WI38 (cell line): ENCODE data around the gene PKD2L2.
"Not testable (repeated sequence)": the region's sequence is repeated elsewhere in the genome, so short reads cannot be mapped to it uniquely, and the experiment has no call there.

Experiments
- H3K4me3 ChIP-seq: 2 replicates; pipeline ENCODE4 v1.5.1; 2011; ENCODE audit warnings: low read depth, mild to moderate bottlenecking, control low read depth, low read length
- CTCF ChIP-seq: IDR thresholded peaks from 2 replicates; pipeline ENCODE4 v1.5.1; 2012; ENCODE audit warnings: low read depth, mild to moderate bottlenecking, control low read depth, low read length

The PKD2L2 gene

GRCh38 chr5:137856916-137857862 is 32.1 kb upstream of the PKD2L2 start:
- H3K4me3 ChIP-seq: no peak overlapping the region
- no peak for TF ChIP-seq CTCF

- H3K4me3 ChIP-seq: no peak overlapping the region
These were observed 30.9 kb upstream of the PKD2L2 start for GRCh38 chr5:137858223-137858916.

GRCh38 chr5:137858954-137859353 is 30.3 kb upstream of the PKD2L2 start:
- no peak overlapping the region for H3K4me3 ChIP-seq
- TF ChIP-seq CTCF: no peak

More at GRCh38 chr5:137858223-137858916, 30.9 kb upstream of the PKD2L2 start:
- no peak for TF ChIP-seq CTCF

GRCh38 chr5:137862251-137862650 is 27.0 kb upstream of the PKD2L2 start:
- no peak overlapping the region for H3K4me3 ChIP-seq
- no peak for TF ChIP-seq CTCF

- not testable (repeated sequence) for H3K4me3 ChIP-seq
These were observed 25.6 kb upstream of the PKD2L2 start for GRCh38 chr5:137863653-137864052.

- H3K4me3 ChIP-seq: no peak overlapping the region
- no peak for TF ChIP-seq CTCF
These were observed 22.5 kb upstream of the PKD2L2 start for GRCh38 chr5:137866541-137867388.

GRCh38 chr5:137867664-137868063 is 21.6 kb upstream of the PKD2L2 start, which contains the start of gene MYOT:
TSS of gene MYOT (plus strand) at chr5:137867860. CDS start at chr5:137870652, 2,792 bp downstream.
- no peak within 1 kb of the TSS for H3K4me3 ChIP-seq
- no peak for TF ChIP-seq CTCF
